Pancreas (tissue), 10 donors: ENCODE data around the gene ZCCHC14. TPM values are rescaled to one million over a fixed set of nuclear protein-coding genes. Genes with fewer than 3 reads are reported as not detected.

Experiments
- ATAC-seq, 4 donors: fragments of 200-7000 bp; cut with Tn5 transposase; one replicate each; pipeline versions ENCODE4 v1.8.0 to v1.9.1; 2020; ENCODE audit warnings: mild to moderate bottlenecking in 4 of 4, moderate library complexity in 4 of 4
- DNase-seq, 6 donors: peaks; one replicate each; pipeline ENCODE4 v3.0.0-alpha.2; 2020
- FAIRE-seq: peaks from 2 replicates; lab custom pipeline; 2012; peaks lifted over from hg19 to GRCh38; lab: Jason Lieb, UNC
- H3K27ac ChIP-seq, 4 donors: fragments of 200-600 bp; sonication (generic); 1 replicate in 3 of 4; 2 replicates in 1 of 4; pipeline versions ENCODE4 v1.5.0 to v1.8.0; 2020
- H3K27me3 ChIP-seq, 4 donors: fragments of 200-600 bp; one replicate each; pipeline ENCODE4 v1.8.0; 2021
- H3K36me3 ChIP-seq, 3 donors: fragments of 200-600 bp; sonication (generic) in 1 of 3; one replicate each; pipeline versions ENCODE4 v1.5.0 to v1.8.0; 2020 to 2021
- H3K4me1 ChIP-seq, 3 donors: fragments of 200-600 bp; one replicate each; pipeline ENCODE4 v1.8.0; 2021
- H3K4me3 ChIP-seq, 4 donors: fragments of 200-600 bp; sonication (generic) in 2 of 4; one replicate each; pipeline versions ENCODE4 v1.5.0 to v1.8.0; 2020 to 2021
- H3K9me3 ChIP-seq, 4 donors: fragments of 200-600 bp; one replicate each; pipeline ENCODE4 v1.8.0; 2021
- CTCF ChIP-seq, 4 donors: fragments of 200-600 bp; sonication (generic) in 3 of 4; IDR thresholded peaks; one replicate each; pipeline versions ENCODE4 v1.5.0 to v1.8.0; 2021; ENCODE audit warnings: antibody characterized with exemption in 4 of 4
- whole genome bisulfite sequencing, 2 donors: extraction: QIAGEN DNeasy Blood & Tissue Kit; methylation state at CpG; one replicate each; pipeline ENCODE4 v1.1.7; 2013; 5-methylcytosine and 5-hydroxymethylcytosine counted together
- intact Hi-C, 3 donors: fragments of 100-400 bp; cut with DNase I; formaldehyde crosslinking; loops; one replicate each; pipeline versions ENCODE4 v1.11.1 to v1.14.2; 2022
- polyA plus RNA-seq, 2 donors: library from polyadenylated mRNA; stranded (reverse); fragments of 200-250 nt; gene quantifications; one replicate each; pipeline ENCODE4 v1.2.3, GENCODE V29; 2013
- total RNA-seq, 6 donors: library from RNA; stranded (reverse); fragmentation: NEBNext Ultra II Directional in 4 of 6; extraction: Animal tissue kit (Norgen Biotek cat#: 25700) in 4 of 6; gene quantifications; one replicate each; pipeline versions ENCODE4 v1.2.1 to v1.2.4, GENCODE V29; 2021 to 2023
- donor health status: healthy with polysubstance abuse.
- donor health status: DM: no; HTN: no; CAD: no; lungs with moderate emphysema.
- donor health status: DM: no; HTN: no; CAD: no.
- donor health status: control.
- donor health status: control.
- donor health status: Bipolar disorder and iron deficiency.
- donor health status: DM: yes; HTN: yes; CAD: no.
- donor health status: DM: no; HTN: no; CAD: no.
- donor health status: DM: no; HTN: no; CAD: no.
- donor health status: DM: yes; HTN: yes; CAD: no.

Gene ZCCHC14
- total and polyA plus RNA-seq, 8 donors: 10.7 to 20.0 (median 12.8) TPM

- Histone ChIP-seq H3K4me3 (no peak overlapping the region), H3K9me3 (no peaks in the 10 kb centered on the region), H3K27me3 (no peaks in the 10 kb centered on the region), H3K36me3 (peaks cover 0 to 13% (median 0%) of the 10 kb centered on the region in 3 donors), H3K4me1 (no peaks in the 10 kb centered on the region), H3K27ac (no peak overlapping the region)
- ATAC-seq (no peak), DNase-seq (peak in 1 of 6 donors; percentile 4), FAIRE-seq (no peak)
- no peak for TF ChIP-seq CTCF (IDR thresholded peaks at IDR 0.05)
- 92 to 94% methylated on average over 17 of the region's 17 CpGs for WGBS, 2 donors
- intact Hi-C loops: no loop called here
These were observed 134.6 kb downstream of the ZCCHC14 start for GRCh38 chr16:87358250-87358649.

DNA sequence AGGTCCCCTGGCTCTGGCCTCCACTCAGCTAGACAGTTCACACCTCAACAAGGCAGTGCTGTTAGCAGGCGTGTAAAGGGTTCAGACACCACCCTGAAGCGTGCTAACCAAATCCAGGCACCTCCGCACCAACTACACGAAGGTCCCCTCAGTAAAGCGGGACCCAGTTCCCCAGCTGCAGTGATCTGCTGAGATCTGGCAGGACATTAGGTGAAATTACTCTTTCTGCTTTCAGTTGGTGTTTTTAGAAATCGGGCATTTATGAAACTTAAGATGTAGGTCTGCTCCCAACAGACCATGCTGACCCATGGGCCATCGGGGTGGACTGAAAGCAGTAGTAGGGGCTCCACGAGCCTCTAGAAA is 136.4 kb downstream of the ZCCHC14 start:
- Histone ChIP-seq H3K27ac (no peak overlapping the region), H3K9me3 (no peaks in the 10 kb centered on the region), H3K27me3 (no peaks in the 10 kb centered on the region), H3K4me1 (no peaks in the 10 kb centered on the region), H3K4me3 (no peak overlapping the region), H3K36me3 (peaks cover 0 to 13% (median 0%) of the 10 kb centered on the region in 3 donors)
- intact Hi-C loops: no loop called here
- FAIRE-seq (no peak), DNase-seq (peak in 1 of 6 donors; percentile 5), ATAC-seq (no peak)
- TF ChIP-seq CTCF (IDR thresholded peaks at IDR 0.05): no peak
- 94% methylated on average over 8 of the region's 8 CpGs for WGBS, 2 donors

Other genes starting within 250 kb of the ZCCHC14 start
- gene C16orf95, start 175.6 kb downstream of the ZCCHC14 start, total RNA-seq: 1 to 10 TPM; 1.1 to 3.2 (median 2.4) TPM
- gene C16orf95, start 175.6 kb downstream of the ZCCHC14 start, polyA plus RNA-seq: 1 to 10 TPM; 3.1 to 4.7 TPM
- gene FBXO31, start 109.2 kb downstream of the ZCCHC14 start, total RNA-seq: 10 to 100 TPM; 18.8 to 37.3 (median 24.9) TPM
- gene FBXO31, start 109.2 kb downstream of the ZCCHC14 start, polyA plus RNA-seq: 10 to 100 TPM; 20.9 to 31.2 TPM
- gene MAP1LC3B, start 100.7 kb downstream of the ZCCHC14 start, total RNA-seq: 10 to 100 TPM; 13.9 to 29.4 (median 19.6) TPM
- 10 to 100 TPM; 20.9 to 35.1 TPM for gene MAP1LC3B, start 100.7 kb downstream of the ZCCHC14 start, polyA plus RNA-seq
- under 1 TPM; 0.09 to 0.79 (median 0.21) TPM for gene JPH3, start 109.5 kb upstream of the ZCCHC14 start, total RNA-seq
- 1 to 10 TPM in 1 of 2 donors, under 1 TPM in 1; 0.53 to 1.9 TPM for gene JPH3, start 109.5 kb upstream of the ZCCHC14 start, polyA plus RNA-seq